Mesenchymal stem cell (in vitro differentiated cells and primary cell): ENCODE measurements around the gene MIB2.

ENCODE experiments used
- DNase-seq: peaks from one replicate; pipeline ENCODE4 v3.0.0-alpha.2; 2013
- H2AFZ ChIP-seq: one replicate; pipeline ENCODE4 v1.6.1; 2013; ENCODE audit warnings: low read depth, mild to moderate bottlenecking, control low read depth, inconsistent platforms, low read length, moderate library complexity
- H2AK5ac ChIP-seq: 2 replicates; pipeline ENCODE4 v1.6.1; 2013; ENCODE audit warnings: low read length, moderate library complexity, mild to moderate bottlenecking, inconsistent platforms; ENCODE audit not compliant: severe bottlenecking
- H2BK120ac ChIP-seq: one replicate; pipeline ENCODE4 v1.6.1; 2013; ENCODE audit warnings: low read depth, mild to moderate bottlenecking, inconsistent platforms, low read length, moderate library complexity
- H2BK12ac ChIP-seq, 2 experiments: one replicate each; pipeline ENCODE4 v1.6.1; 2013; ENCODE audit warnings: inconsistent platforms in 2 of 2, low read length in 2 of 2, mild to moderate bottlenecking in 2 of 2, moderate library complexity in 2 of 2, control low read depth in 1 of 2
- H2BK15ac ChIP-seq: one replicate; pipeline ENCODE4 v1.6.1; 2013; ENCODE audit warnings: mild to moderate bottlenecking, low read depth, inconsistent platforms; ENCODE audit not compliant: poor library complexity, severe bottlenecking
- H2BK5ac ChIP-seq: 2 replicates; pipeline ENCODE4 v1.6.1; 2013; ENCODE audit warnings: low read depth, mild to moderate bottlenecking, low read length, control low read depth, inconsistent platforms; ENCODE audit not compliant: poor library complexity, severe bottlenecking
- H3K14ac ChIP-seq, 2 experiments: one replicate each; pipeline ENCODE4 v1.6.1; 2013; ENCODE audit warnings: inconsistent platforms in 2 of 2, low read length in 2 of 2, control low read depth in 1 of 2, mild to moderate bottlenecking in 1 of 2, moderate library complexity in 1 of 2
- H3K18ac ChIP-seq, 2 experiments: one replicate each; pipeline ENCODE4 v1.6.1; 2013; ENCODE audit warnings: inconsistent platforms in 2 of 2, low read length in 2 of 2, control low read depth in 1 of 2, low read depth in 1 of 2, mild to moderate bottlenecking in 1 of 2
- H3K23ac ChIP-seq, 2 experiments: one replicate each; pipeline ENCODE4 v1.6.1; 2013; ENCODE audit warnings: inconsistent platforms in 2 of 2, low read length in 2 of 2, mild to moderate bottlenecking in 2 of 2, moderate library complexity in 2 of 2, control low read depth in 1 of 2
- H3K27ac ChIP-seq: 2 replicates; pipeline ENCODE4 v1.5.1; 2013; ENCODE audit warnings: mild to moderate bottlenecking, moderate library complexity, low read length, control low read depth, inconsistent platforms; ENCODE audit not compliant: poor library complexity, severe bottlenecking
- H3K27me3 ChIP-seq, 2 experiments: 2 replicates each; pipeline versions ENCODE4 v1.6.1 to v1.7.0; 2013; ENCODE audit warnings: low read length in 2 of 2, mild to moderate bottlenecking in 2 of 2, moderate library complexity in 2 of 2, control low read depth in 1 of 2, inconsistent platforms in 1 of 2; ENCODE audit not compliant: control insufficient read depth in 1 of 2, insufficient read depth in 1 of 2
- H3K36me3 ChIP-seq, 2 experiments: 2 replicates each; pipeline versions ENCODE4 v1.6.1 to v1.7.0; 2013; ENCODE audit warnings: low read length in 2 of 2, control low read depth in 1 of 2, inconsistent platforms in 1 of 2, low read depth in 1 of 2, mild to moderate bottlenecking in 1 of 2; ENCODE audit not compliant: insufficient read depth in 2 of 2, control insufficient read depth in 1 of 2
- H3K4ac ChIP-seq, 2 experiments: one replicate each; pipeline ENCODE4 v1.6.1; 2013; ENCODE audit warnings: inconsistent platforms in 2 of 2, low read length in 2 of 2, mild to moderate bottlenecking in 2 of 2, moderate library complexity in 2 of 2, control low read depth in 1 of 2, low read depth in 1 of 2
- H3K4me1 ChIP-seq: 2 replicates; pipeline ENCODE4 v1.6.1; 2013; ENCODE audit warnings: low read depth, low read length, control low read depth; ENCODE audit not compliant: control insufficient read depth, insufficient read depth
- H3K4me2 ChIP-seq: 2 replicates; pipeline ENCODE4 v1.6.1; 2013; ENCODE audit warnings: low read length, mild to moderate bottlenecking, inconsistent platforms; ENCODE audit not compliant: poor library complexity, severe bottlenecking
- H3K4me3 ChIP-seq, 2 experiments: 2 replicates each; pipeline versions ENCODE4 v1.5.1 to v1.7.0; 2013; ENCODE audit warnings: low read length in 2 of 2, mild to moderate bottlenecking in 2 of 2, control low read depth in 1 of 2, low read depth in 1 of 2; ENCODE audit not compliant: insufficient read depth in 1 of 2
- H3K79me1 ChIP-seq: replicated peaks from 2 replicates; pipeline ENCODE4 v1.6.1; 2013; ENCODE audit warnings: mild to moderate bottlenecking, control low read depth, low read length, inconsistent platforms; ENCODE audit not compliant: poor library complexity, severe bottlenecking
- H3K9ac ChIP-seq: 2 replicates; pipeline ENCODE4 v1.7.0; 2013; ENCODE audit warnings: mild to moderate bottlenecking, low read length, moderate library complexity
- H3K9me3 ChIP-seq: 2 replicates; pipeline ENCODE4 v1.7.0; 2013; ENCODE audit warnings: mild to moderate bottlenecking, low read length; ENCODE audit not compliant: control insufficient read depth
- H4K8ac ChIP-seq: one replicate; pipeline ENCODE4 v1.6.1; 2013; ENCODE audit warnings: inconsistent platforms, mild to moderate bottlenecking, low read length, moderate library complexity
- H4K91ac ChIP-seq: one replicate; pipeline ENCODE4 v1.6.1; 2013; ENCODE audit warnings: mild to moderate bottlenecking, low read length, inconsistent platforms
- WGBS: methylation state at CpG from one replicate; pipeline ENCODE4 v1.1.7; 2013; ENCODE audit warnings: mixed read lengths; 5-methylcytosine and 5-hydroxymethylcytosine counted together

The MIB2 gene

GRCh38 chr1:1597275-1597930 is 17.9 kb upstream of the MIB2 start:
- Histone ChIP-seq H3K9me3 (no peaks in the 10 kb centered on the region), H2BK12ac (no peak overlapping the region), H3K4me3 (peak overlapping the region in 1 of 2 experiments; percentile 29), H4K8ac (no peak overlapping the region), H2BK5ac (no peak overlapping the region), H2BK15ac (no peak overlapping the region), H2AK5ac (no peak overlapping the region), H3K4me1 (peaks cover 36% of the 10 kb centered on the region), H3K27ac (no peak overlapping the region), H3K23ac (peak overlapping the region in 1 of 2 experiments; percentile 14), H3K36me3 (peaks cover 0 to 3% of the 10 kb centered on the region in 2 experiments), H3K27me3 (peaks cover 63 to 64% of the 10 kb centered on the region in 2 experiments), H3K4ac (no peak overlapping the region), H3K79me1 (no peaks in the 10 kb centered on the region), H3K9ac (no peak overlapping the region), H3K14ac (no peak overlapping the region), H3K4me2 (peak overlapping the region; percentile 42), H3K18ac (peak overlapping the region in 1 of 2 experiments; percentile 11), H2AFZ (no peak overlapping the region), H2BK120ac (no peak overlapping the region), H4K91ac (no peak overlapping the region)
- DNase-seq: no peak
- WGBS: 38% methylated on average over 12 of the region's 16 CpGs

DNA sequence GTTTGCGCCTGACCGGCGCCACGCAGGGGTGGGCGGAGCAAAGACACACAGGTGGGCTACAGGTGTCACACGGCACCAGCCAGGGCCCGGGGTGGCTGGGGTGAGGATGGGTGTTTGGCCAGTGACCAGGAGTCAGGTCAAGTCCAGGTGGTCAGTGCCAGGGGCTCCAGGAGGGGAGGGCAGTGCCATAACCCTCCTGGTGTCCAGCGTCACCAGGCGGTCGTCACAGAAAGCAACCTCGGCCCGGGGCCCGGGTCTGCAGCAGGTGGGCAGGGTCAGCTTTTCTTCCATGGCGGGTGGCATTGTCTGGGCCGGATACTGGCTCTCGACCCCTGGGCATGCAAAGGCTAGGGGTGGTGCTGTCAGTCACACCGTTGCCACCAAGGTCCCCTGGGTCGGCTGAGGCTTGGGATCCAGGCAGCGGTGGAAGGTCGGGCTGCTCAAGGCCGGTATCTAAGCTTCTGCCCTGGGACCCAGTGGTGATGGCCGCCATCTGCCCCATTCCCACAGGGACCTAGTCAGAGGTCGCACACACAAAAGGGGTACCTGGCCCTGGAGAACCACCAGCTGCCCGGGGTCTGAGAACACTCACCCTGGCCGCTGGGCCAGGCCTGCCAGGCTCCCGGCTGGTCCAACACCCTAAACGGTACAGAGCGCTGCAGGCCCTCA is 17.1 kb upstream of the MIB2 start:
- DNase-seq: no peak
- WGBS: 92% methylated on average over 26 of the region's 28 CpGs
- H3K4ac ChIP-seq: no peak overlapping the region
- no peak overlapping the region for H3K23ac ChIP-seq
- no peak overlapping the region for H4K91ac ChIP-seq
- no peak overlapping the region for H2BK5ac ChIP-seq
- no peak overlapping the region for H4K8ac ChIP-seq
- H3K27ac ChIP-seq: no peak overlapping the region
- H2BK12ac ChIP-seq: no peak overlapping the region
- H2BK15ac ChIP-seq: no peak overlapping the region
- no peak overlapping the region for H2BK120ac ChIP-seq
- H3K9me3 ChIP-seq: no peaks in the 10 kb centered on the region
- no peak overlapping the region for H3K4me2 ChIP-seq
- H2AK5ac ChIP-seq: no peak overlapping the region
- H3K79me1 ChIP-seq: no peaks in the 10 kb centered on the region
- H2AFZ ChIP-seq: no peak overlapping the region
- peaks cover 69% of the 10 kb centered on the region in 2 experiments for H3K27me3 ChIP-seq
- H3K36me3 ChIP-seq: peaks cover 0 to 3% of the 10 kb centered on the region in 2 experiments
- peaks cover 38% of the 10 kb centered on the region for H3K4me1 ChIP-seq
- H3K4me3 ChIP-seq: no peak overlapping the region
- no peak overlapping the region for H3K14ac ChIP-seq
- no peak overlapping the region for H3K9ac ChIP-seq
- H3K18ac ChIP-seq: no peak overlapping the region

- Histone ChIP-seq H3K27ac (no peak overlapping the region), H3K18ac (no peak overlapping the region), H3K4me3 (no peak overlapping the region), H3K79me1 (no peaks in the 10 kb centered on the region), H2BK12ac (no peak overlapping the region), H3K4me2 (no peak overlapping the region), H3K9me3 (no peaks in the 10 kb centered on the region), H3K36me3 (peaks cover 0 to 3% of the 10 kb centered on the region in 2 experiments), H2BK120ac (no peak overlapping the region), H4K8ac (no peak overlapping the region), H3K14ac (no peak overlapping the region), H2AFZ (no peak overlapping the region), H3K23ac (no peak overlapping the region), H2AK5ac (no peak overlapping the region), H2BK15ac (no peak overlapping the region), H3K4ac (no peak overlapping the region), H3K27me3 (peaks cover 73 to 74% of the 10 kb centered on the region in 2 experiments), H3K9ac (no peak overlapping the region), H4K91ac (no peak overlapping the region), H2BK5ac (no peak overlapping the region), H3K4me1 (peaks cover 38% of the 10 kb centered on the region)
- WGBS: 89% methylated on average over 13 of the region's 13 CpGs
- DNase-seq: no peak
Measured at GRCh38 chr1:1598720-1599029, 16.6 kb upstream of the MIB2 start.

- H3K18ac ChIP-seq: peak overlapping the region; percentile 34 to 68
- H2BK120ac ChIP-seq: no peak overlapping the region
- H3K4ac ChIP-seq: no peak overlapping the region
- H3K36me3 ChIP-seq: peaks cover 0 to 3% of the 10 kb centered on the region in 2 experiments
- no peak overlapping the region for H3K27ac ChIP-seq
- 26% methylated on average over 57 of the region's 111 CpGs for WGBS
- no peak overlapping the region for H2BK5ac ChIP-seq
- peak overlapping the region; percentile 36 for H2AFZ ChIP-seq
- H3K4me1 ChIP-seq: peaks cover 36% of the 10 kb centered on the region
- no peak overlapping the region for H3K23ac ChIP-seq
- H4K91ac ChIP-seq: no peak overlapping the region
- no peaks in the 10 kb centered on the region for H3K9me3 ChIP-seq
- H3K27me3 ChIP-seq: peaks cover 77 to 80% of the 10 kb centered on the region in 2 experiments
- peak overlapping the region; percentile 76 for H3K4me2 ChIP-seq
- peak; percentile 40 for DNase-seq
- peak overlapping the region in 1 of 2 experiments; percentile 47 for H2BK12ac ChIP-seq
- peak overlapping the region; percentile 46 for H4K8ac ChIP-seq
- H3K9ac ChIP-seq: no peak overlapping the region
- H3K79me1 ChIP-seq: no peaks in the 10 kb centered on the region
- no peak overlapping the region for H3K14ac ChIP-seq
- H3K4me3 ChIP-seq: peak overlapping the region; percentile 41 to 49
- no peak overlapping the region for H2AK5ac ChIP-seq
- H2BK15ac ChIP-seq: peak overlapping the region; percentile 16
Measured at GRCh38 chr1:1599030-1599934, 16.0 kb upstream of the MIB2 start.
